Hepatocyte (in vitro differentiated cells): ENCODE measurements around the gene GLRX2. TPM values are rescaled to one million over a fixed set of nuclear protein-coding genes. Genes with fewer than 3 reads are reported as not detected.
"Not testable (repeated sequence)": the region's sequence is repeated elsewhere in the genome, so short reads cannot be mapped to it uniquely, and the experiment has no call there.

ENCODE experiments used
- DNase-seq: peaks from one replicate; pipeline ENCODE4 v3.0.0-alpha.2; 2016; ENCODE audit warnings: low spot score
- H2AFZ ChIP-seq: fragments of 200-600 bp; sonication (generic); 2 replicates; pipeline ENCODE4 v1.6.0; 2016; ENCODE audit warnings: antibody characterized with exemption, mild to moderate bottlenecking
- H3K27ac ChIP-seq: fragments of 200-600 bp; sonication (generic); 2 replicates; pipeline ENCODE4 v1.5.1; 2016; ENCODE audit warnings: mild to moderate bottlenecking
- H3K27me3 ChIP-seq: fragments of 200-600 bp; sonication (generic); 2 replicates; pipeline ENCODE4 v1.6.1; 2016
- H3K36me3 ChIP-seq: fragments of 200-600 bp; sonication (generic); replicated peaks from 2 replicates; pipeline ENCODE4 v1.5.1; 2016; ENCODE audit warnings: low read depth; ENCODE audit not compliant: insufficient read depth
- H3K4me1 ChIP-seq: fragments of 200-600 bp; sonication (generic); 2 replicates; pipeline ENCODE4 v1.5.1; 2016; ENCODE audit warnings: mild to moderate bottlenecking, moderate library complexity; ENCODE audit not compliant: insufficient read depth
- H3K4me2 ChIP-seq: fragments of 200-600 bp; sonication (generic); 2 replicates; pipeline ENCODE4 v1.6.0; 2016
- H3K4me3 ChIP-seq: fragments of 200-600 bp; sonication (generic); 2 replicates; pipeline ENCODE4 v1.5.1; 2016; ENCODE audit warnings: mild to moderate bottlenecking
- H3K79me2 ChIP-seq: fragments of 200-600 bp; sonication (generic); 2 replicates; pipeline ENCODE4 v1.6.0; 2017; ENCODE audit warnings: mild to moderate bottlenecking
- H3K9me2 ChIP-seq: fragments of 200-600 bp; sonication (generic); replicated peaks from 2 replicates; pipeline ENCODE4 v1.6.0; 2017; ENCODE audit warnings: mild to moderate bottlenecking; ENCODE audit not compliant: insufficient read depth
- H3K9me3 ChIP-seq: fragments of 200-600 bp; sonication (generic); 2 replicates; pipeline ENCODE4 v1.5.1; 2016; ENCODE audit warnings: low read depth, mild to moderate bottlenecking
- H4K20me1 ChIP-seq: fragments of 200-600 bp; sonication (generic); 2 replicates; pipeline ENCODE4 v1.6.0; 2016; ENCODE audit warnings: mild to moderate bottlenecking; ENCODE audit not compliant: insufficient read depth, poor library complexity, severe bottlenecking
- CTCF ChIP-seq: fragments of 200-600 bp; sonication (generic); IDR thresholded peaks from 2 replicates; pipeline ENCODE4 v1.5.1; 2016; ENCODE audit warnings: antibody characterized with exemption, mild to moderate bottlenecking; ENCODE audit not compliant: poor library complexity
- EZH2 ChIP-seq: fragments of 200-600 bp; sonication (generic); IDR thresholded peaks from 2 replicates; pipeline ENCODE4 v1.6.1; 2016; ENCODE audit warnings: antibody characterized with exemption, mild to moderate bottlenecking, borderline replicate concordance
- EZH2phosphoT487 ChIP-seq: fragments of 200-600 bp; sonication (generic); IDR thresholded peaks from one replicate; pipeline ENCODE4 v1.6.1; 2018; ENCODE audit warnings: antibody characterized with exemption, mild to moderate bottlenecking, low read depth, moderate library complexity; ENCODE audit not compliant: unreplicated experiment, severe bottlenecking
- WGBS: methylation state at CpG from one replicate; pipeline ENCODE4 v1.1.6; 2016; ENCODE audit warnings: low lambda C conversion rate; ENCODE audit errors: missing lambda C conversion rate; 5-methylcytosine and 5-hydroxymethylcytosine counted together
- microRNA counts: library from miRNA; unstranded; fragments of <30 nt; microRNA quantifications from one replicate; lab custom pipeline; 2017
- microRNA-seq: library from miRNA; unstranded; fragments of <30 nt; microRNA quantifications from one replicate; pipeline ENCODE4, GENCODE V29; 2017
- polyA plus RNA-seq: library from polyadenylated mRNA; unstranded; fragments of >200 nt; fragmentation: Nextera tagmentation; extraction: Ambion mirVana; gene quantifications from 2 replicates; pipeline ENCODE4 v1.2.1, GENCODE V29; 2016
- small RNA-seq: library from RNA; depleted of rRNA; stranded (forward); fragments of <200 nt; gene quantifications from one replicate; pipeline ENCODE3, GENCODE V24; 2014
- total RNA-seq: library from RNA; depleted of rRNA; stranded (reverse); fragments of >200 nt; gene quantifications from 2 replicates; pipeline ENCODE4 v1.2.3, GENCODE V29; 2014

The GLRX2 gene
- total and polyA plus RNA-seq, 2 experiments from 2014 or later: 20.4 to 41.0 TPM

DNA sequence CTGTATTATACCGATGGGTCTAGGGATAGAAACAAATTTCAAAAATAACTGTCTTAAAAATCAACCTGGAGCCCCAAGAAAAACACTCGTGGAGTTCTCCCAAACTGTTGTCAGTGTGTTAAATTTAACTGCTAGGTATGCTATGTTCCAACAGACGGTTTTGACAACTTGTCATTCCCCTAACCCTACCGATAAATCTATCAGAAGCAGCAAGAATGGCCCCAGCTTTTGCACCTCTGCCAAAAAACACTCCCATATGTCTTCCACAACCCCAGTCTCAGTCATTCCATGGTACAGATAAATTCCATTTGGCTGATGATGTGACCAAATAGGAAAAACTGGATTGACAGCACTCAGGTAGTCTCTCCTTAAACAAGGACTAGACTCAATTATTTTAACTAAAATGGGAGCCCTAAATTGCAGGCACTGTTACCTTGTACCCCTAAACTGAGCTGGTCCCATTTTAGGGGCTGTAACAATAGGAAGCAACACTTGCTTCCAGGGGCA lies 51.0 kb downstream of the GLRX2 start:
- WGBS: 91% methylated on average over 4 of the region's 4 CpGs
- Histone ChIP-seq H3K27ac (no peak overlapping the region), H3K36me3 (no peaks in the 10 kb centered on the region), H3K9me2 (no peaks in the 10 kb centered on the region), H4K20me1 (no peaks in the 10 kb centered on the region), H3K9me3 (no peaks in the 10 kb centered on the region), H2AFZ (no peak overlapping the region), H3K4me3 (no peak overlapping the region), H3K79me2 (peaks cover 71% of the 10 kb centered on the region), H3K4me2 (no peak overlapping the region), H3K27me3 (no peaks in the 10 kb centered on the region), H3K4me1 (peaks cover 7% of the 10 kb centered on the region)
- TF ChIP-seq CTCF (no peak), EZH2 (no peak), EZH2phosphoT487 (no peak)
- DNase-seq: no peak

GRCh38 chr1:193048913-193049312 lies 56.3 kb downstream of the GLRX2 start:
- not testable (repeated sequence) for DNase-seq, H3K4me3 ChIP-seq, H4K20me1 ChIP-seq, H3K9me3 ChIP-seq, H2AFZ ChIP-seq, H3K9me2 ChIP-seq, H3K36me3 ChIP-seq, H3K4me2 ChIP-seq, H3K27ac ChIP-seq, H3K4me1 ChIP-seq, H3K27me3 ChIP-seq
- 86% methylated on average over 5 of the region's 5 CpGs for WGBS
- H3K79me2 ChIP-seq: peaks cover 27% of the 10 kb centered on the region

MicroRNAs within 50 kb of the gene (microRNA counts, 767-probe panel; counts per million panel counts)
- not detected for microRNA hsa-miR-1278 (lab: Ali Mortazavi, UCI)

Small RNAs within 50 kb of the gene (microRNA-seq; reads per million reads assigned to microRNA genes)
- not detected for gene MIR1278

Small RNAs within 50 kb of the gene (small RNA-seq; reads per million reads assigned to genes)
- gene MIR1278 (not detected), gene SCARNA18B (not detected)

Other genes starting within 250 kb of the GLRX2 start
- 34.9 and 35.9 TPM in 2 replicates for gene UCHL5, start 46.1 kb downstream of the GLRX2 start, total RNA-seq
- gene UCHL5, start 46.1 kb downstream of the GLRX2 start, polyA plus RNA-seq: 30.8 and 36.6 TPM in 2 replicates
- 89.1 and 91.2 TPM in 2 replicates for gene RO60, start 45.8 kb downstream of the GLRX2 start, total RNA-seq
- gene RO60, start 45.8 kb downstream of the GLRX2 start, polyA plus RNA-seq: 89.2 and 91.0 TPM in 2 replicates
- gene CDC73, start 16.6 kb upstream of the GLRX2 start, total RNA-seq: 32.4 and 34.4 TPM in 2 replicates
- gene CDC73, start 16.6 kb upstream of the GLRX2 start, polyA plus RNA-seq: 29.5 and 33.9 TPM in 2 replicates
- gene B3GALT2, start 81.2 kb upstream of the GLRX2 start, total RNA-seq: 7.9 and 9.7 TPM in 2 replicates
- gene B3GALT2, start 81.2 kb upstream of the GLRX2 start, polyA plus RNA-seq: 1.4 and 1.8 TPM in 2 replicates